GM12873 (cell line): ENCODE data around the gene TMEM186.

Source experiments
- TF ChIP-seq, protein P1 (sequence below): IDR thresholded peaks from 2 replicates; pipeline ENCODE4 v1.5.1; 2012; ENCODE audit warnings: low read depth, mild to moderate bottlenecking, moderate library complexity, low read length, control low read depth; ENCODE audit not compliant: insufficient read depth; ENCODE audit errors: missing control alignments

The TMEM186 gene

DNA sequence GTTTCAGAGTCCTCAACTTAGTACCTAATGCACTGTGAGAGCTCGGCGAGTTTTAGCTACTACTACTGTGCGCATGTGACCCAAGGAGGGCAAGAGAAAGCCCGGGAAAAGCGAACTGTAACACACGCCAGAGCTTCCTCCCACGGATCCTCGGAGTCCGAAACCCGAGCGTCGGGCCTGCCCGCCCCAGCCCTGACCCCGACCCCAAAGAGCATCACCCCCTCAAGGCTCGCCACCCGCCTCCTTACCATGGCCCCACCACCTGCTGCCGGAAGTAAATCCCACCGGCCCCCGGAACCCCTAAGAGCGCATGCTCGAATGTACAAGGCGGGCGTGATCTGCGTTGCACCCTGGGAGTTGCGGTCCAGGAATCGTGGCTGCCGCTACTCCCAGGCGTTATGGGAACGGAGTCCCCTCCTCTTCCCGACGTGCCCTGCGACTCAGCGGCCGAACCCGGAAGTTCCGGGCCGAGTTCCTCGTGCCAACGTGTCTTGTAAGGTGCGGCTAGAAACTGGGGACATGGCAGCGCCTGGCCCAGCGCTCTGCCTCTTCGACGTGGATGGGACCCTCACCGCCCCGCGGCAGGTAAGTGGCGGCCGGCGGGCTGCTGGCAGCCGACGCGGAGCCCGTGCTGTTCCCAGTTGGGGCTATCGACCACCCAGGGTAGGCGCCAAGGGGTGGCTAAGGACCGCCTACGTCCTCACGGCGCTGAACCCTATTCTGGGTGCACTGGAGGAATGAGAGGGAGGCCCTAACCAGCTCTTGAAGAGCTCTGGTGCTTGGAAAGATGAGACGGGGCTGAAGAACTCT is at the start of gene TMEM186, which contains the start of gene PMM2:
TMEM186 (minus strand) TSS at position 276 of the 810 bp plus-strand sequence; CDS start at position 251, 25 bp downstream.
PMM2 (plus strand) TSS at position 476 of the 810 bp plus-strand sequence; CDS start at position 520, 44 bp downstream.
- TF ChIP-seq, protein P1, sequence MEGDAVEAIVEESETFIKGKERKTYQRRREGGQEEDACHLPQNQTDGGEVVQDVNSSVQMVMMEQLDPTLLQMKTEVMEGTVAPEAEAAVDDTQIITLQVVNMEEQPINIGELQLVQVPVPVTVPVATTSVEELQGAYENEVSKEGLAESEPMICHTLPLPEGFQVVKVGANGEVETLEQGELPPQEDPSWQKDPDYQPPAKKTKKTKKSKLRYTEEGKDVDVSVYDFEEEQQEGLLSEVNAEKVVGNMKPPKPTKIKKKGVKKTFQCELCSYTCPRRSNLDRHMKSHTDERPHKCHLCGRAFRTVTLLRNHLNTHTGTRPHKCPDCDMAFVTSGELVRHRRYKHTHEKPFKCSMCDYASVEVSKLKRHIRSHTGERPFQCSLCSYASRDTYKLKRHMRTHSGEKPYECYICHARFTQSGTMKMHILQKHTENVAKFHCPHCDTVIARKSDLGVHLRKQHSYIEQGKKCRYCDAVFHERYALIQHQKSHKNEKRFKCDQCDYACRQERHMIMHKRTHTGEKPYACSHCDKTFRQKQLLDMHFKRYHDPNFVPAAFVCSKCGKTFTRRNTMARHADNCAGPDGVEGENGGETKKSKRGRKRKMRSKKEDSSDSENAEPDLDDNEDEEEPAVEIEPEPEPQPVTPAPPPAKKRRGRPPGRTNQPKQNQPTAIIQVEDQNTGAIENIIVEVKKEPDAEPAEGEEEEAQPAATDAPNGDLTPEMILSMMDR, result no peak

GRCh38 chr16:8847145-8847544 is 49.7 kb upstream of the TMEM186 start:
- TF ChIP-seq, protein P1, result no peak

- TF ChIP-seq, protein P1, result no peak
Observed at GRCh38 chr16:8846401-8846932, 49.0 kb upstream of the TMEM186 start.

GRCh38 chr16:8845699-8846298 is 48.4 kb upstream of the TMEM186 start:
- TF ChIP-seq, protein P1, result no peak

GRCh38 chr16:8832717-8833105 is 35.3 kb upstream of the TMEM186 start:
- TF ChIP-seq, protein P1, result no peak

DNA sequence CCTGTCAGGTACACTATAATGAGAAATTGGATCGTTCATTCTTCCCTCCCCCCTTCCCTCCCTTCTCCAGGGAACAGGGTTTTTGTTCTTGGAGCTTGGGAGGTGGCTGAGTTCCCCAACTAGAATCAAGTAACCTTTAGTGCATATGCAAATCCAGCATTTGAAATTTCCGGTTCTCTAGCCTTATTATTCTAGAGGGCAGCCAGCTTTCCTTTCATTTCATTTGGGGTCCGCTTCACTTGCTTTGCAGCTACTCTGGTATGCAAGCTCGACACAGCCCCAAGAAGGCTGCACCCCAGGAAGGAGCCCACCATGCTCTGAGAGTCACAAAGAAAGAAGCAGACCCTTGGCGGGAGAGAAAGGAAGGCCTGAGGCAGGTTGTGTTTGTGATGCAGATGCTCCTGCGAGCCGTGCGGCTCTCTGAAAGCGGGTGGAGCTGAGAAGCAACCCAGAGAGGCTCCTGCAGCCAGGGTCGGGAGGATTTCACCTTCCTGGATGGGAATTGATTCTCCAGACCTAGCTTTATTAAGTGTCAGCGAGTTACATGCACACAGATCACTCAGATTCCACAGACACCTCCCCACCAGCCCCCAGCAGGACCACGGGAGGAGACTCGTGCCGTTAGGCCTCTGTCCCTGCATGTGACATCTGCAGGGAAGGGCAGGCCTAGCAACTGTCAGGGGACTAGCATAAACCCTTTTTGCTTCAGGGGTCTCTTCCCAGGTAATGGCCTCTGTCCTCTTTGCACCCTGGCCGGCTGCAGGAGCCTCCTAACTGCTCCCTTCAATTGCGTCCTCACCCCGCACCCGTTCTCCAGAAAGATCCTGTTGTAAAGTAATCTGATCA is 34.7 kb upstream of the TMEM186 start:
- TF ChIP-seq, protein P1, result no peak
